DMS 273 treated with DMSO at 0.1 percent for 48 hours (cell line): ENCODE measurements around the gene ATP5F1E.
A peak's percentile ranks its signal among the peaks of the same experiment; 100 is the strongest.

Experiments
- DNase-seq: peaks from one replicate; lab custom pipeline; 2025; lab: John Stamatoyannopoulos, UW

ATP5F1E gene

DNA sequence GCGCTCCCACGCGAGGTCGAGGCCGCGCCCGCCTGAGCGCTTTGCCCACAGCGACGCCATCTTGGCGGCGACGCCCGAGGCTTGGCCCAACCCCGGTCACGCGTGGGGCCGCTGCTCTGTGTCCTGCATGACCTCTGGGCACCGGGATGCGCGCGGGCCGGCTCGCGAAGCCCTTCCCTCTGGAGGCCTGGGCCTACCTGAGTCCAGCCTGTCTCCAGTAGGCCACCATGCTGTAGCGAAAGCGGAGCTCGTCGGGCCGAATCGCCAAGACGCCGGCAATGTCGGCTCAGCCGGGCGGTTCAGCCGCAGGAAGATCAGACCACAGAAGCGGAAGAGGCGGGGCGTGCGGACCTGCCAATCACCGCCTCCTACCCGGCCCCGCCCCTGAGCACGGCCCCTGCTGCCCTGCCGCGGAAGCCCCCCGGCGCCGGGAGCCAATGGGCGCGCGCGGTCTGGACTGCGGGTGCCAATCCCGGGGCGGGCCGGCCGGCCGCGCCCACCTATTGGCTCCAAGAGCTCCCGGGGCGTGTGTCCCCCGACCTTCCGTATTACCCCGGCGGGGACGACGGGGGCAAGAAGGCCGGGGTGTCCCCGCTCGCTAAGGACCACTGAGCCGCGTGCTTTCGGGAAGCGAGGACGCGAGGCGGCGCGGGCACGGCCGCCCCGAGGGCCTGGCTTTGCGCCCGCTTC is at the start of gene ATP5F1E:
Gene ATP5F1E, minus strand, starts transcription at position 313 of the 690 bp plus-strand sequence. Its CDS starts 84 bp downstream, at position 229.
- DNase-seq: peak; percentile 91

DNA sequence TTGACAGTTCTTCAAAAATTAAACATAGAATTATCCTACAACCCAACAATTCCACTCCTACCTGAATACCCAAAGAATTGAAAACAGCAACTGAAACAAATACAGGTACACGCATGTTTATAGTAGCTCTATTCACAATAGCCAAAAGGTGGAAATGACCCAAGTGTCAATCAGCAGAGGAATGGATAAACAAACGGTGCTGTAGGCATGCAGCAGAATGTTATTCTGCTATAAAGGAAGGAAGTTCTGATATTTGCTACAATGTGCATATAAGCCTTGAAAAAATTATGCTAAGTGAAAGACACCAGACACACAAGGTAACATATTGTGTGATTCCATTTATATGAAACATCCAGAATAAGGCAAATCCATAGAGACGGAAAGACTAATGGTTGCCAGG is 48.9 kb upstream of the ATP5F1E start:
- no peak for DNase-seq

- no peak for DNase-seq
Observed at GRCh38 chr20:59078231-59078630, 46.1 kb upstream of the ATP5F1E start.

DNA sequence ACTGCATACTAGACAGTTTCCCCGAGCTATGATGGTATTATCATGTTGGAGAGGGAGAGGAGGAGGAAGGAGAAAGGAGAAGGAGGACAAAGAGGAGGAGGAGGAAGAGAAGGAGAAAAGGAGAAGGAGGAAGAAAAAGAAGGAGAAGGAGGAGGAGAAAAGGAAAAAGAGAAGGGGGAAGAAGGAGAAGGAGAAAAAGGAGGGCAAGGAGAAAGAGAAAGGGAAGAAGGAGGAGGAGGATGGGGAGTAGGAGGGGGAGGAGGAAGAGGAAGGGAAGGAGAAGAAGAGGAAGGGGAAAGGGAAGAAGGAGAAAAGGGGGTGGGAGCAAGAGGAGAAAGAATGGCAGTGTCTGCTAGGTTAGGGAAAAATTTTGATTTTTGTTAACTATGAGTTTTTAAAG is 45.6 kb upstream of the ATP5F1E start:
- no peak for DNase-seq

DNA sequence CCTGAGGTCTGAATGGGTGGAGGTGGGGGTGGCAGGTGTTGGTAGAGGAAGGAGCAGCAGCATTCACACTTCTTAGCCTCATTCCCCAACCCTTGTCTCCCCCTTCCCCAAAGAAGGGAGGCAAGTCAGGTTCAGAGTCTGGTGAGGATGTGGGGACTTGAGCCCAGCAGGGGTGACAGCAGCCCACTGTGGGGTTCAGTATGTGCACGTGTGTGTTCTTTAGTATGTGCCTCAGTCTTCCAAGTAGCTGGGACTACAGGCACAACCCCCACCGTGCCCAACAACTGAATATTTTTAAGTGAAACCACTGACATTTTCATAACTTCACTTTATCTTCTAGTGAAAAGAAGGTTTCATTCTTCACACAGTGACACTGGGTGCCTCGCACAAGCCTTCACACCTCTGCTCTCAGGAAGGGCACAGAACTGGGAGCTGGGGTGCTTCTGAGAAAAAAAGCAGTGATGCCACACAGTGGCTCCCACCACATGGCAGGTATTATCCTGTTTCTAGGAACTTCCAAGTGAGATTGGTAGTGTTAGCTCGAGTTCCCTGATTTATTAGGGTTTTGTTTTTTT is 43.9 kb upstream of the ATP5F1E start:
- no peak for DNase-seq

GRCh38 chr20:59074456-59074855 is 42.3 kb upstream of the ATP5F1E start:
- no peak for DNase-seq

- DNase-seq: no peak
Observed at GRCh38 chr20:59073582-59073981, 41.4 kb upstream of the ATP5F1E start.

GRCh38 chr20:59071216-59071615 is 39.1 kb upstream of the ATP5F1E start:
- DNase-seq: no peak

- no peak for DNase-seq
Observed at GRCh38 chr20:59069026-59069425, 36.9 kb upstream of the ATP5F1E start.

- DNase-seq: no peak
Observed at GRCh38 chr20:59068534-59068933, 36.4 kb upstream of the ATP5F1E start.

DNA sequence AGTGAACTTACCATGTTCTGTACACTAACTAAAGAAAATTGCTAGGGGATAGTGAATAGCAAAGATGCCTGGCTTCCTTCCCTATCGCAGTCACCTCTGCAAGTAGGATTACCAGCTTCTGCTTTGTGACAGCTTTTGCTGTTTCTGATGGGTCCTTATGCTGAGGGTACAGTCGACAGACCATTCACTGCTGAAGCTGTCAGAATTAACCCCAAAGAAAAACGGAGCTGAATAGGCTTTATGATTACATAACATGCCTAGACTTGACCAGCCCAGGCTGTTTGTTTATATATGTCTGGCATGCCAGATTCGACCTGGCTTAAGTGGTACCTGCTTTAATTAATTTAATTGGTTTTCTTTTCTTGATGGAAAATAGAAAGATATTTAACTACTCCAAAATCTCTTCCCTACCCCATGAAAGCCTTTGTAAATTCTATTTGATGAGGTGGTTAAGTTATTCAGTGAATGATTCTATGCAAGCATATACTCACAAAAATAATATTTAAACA is 32.1 kb upstream of the ATP5F1E start:
- peak; percentile 22 for DNase-seq

DNA sequence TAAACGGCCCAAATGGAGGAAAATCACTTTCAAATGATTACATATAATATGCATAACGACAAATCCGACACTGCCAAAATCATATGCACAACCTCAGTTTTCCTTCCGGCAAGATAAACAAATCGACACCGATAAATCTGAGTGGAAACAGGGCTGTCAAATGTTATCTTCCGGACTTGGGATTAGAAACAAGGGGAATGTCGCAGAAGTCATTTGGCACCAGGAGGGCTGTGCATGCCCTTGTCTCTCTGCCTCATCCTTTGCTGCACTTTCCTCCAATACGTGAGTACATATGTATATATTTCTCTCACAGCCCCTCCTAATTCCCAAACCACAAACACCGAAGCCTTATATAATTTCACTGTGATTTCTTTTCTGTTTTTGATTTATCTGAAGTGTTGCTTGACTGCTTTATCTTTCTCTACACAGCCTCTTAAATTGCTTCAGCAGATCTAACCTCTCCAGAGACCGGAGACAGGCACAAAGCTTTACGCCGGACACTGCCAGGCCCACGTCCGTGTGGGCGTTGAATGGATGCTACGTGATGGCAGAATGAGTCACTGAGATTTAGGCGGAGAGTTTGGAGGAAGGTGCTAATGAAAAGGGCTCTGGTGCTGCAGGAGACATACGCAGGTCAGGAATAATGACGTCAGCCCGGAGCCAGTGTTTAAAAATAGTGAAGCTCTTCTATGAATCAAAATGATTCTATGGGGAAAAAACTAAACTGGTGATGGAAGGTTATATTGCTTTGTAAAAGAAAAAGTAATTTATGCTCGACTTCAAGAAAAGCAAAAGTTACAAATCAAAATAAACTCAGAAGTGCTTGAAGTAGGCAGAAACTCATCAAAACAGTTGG is 31.5 kb upstream of the ATP5F1E start:
- peak; percentile 27 for DNase-seq

GRCh38 chr20:59062081-59062480 is 29.9 kb upstream of the ATP5F1E start:
- no peak for DNase-seq

DNA sequence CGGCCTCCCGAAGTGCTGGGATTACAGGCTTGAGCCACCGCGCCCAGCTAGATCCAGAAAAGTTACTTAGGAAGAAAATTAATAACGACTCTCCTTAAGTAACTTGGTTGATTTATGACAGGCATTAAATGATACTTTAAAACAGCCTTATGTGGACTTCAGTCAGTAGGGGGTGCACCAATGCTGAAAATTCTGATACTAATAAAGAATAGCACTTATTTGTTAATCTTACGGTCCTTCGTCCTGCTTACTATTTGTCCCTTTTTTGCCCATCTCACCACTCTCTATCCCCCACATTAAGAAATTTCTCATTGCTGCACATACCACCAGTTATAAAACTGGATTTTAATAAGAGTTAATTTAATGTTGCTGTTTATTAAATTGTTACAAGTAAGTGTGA is 23.2 kb upstream of the ATP5F1E start:
- DNase-seq: no peak

DNA sequence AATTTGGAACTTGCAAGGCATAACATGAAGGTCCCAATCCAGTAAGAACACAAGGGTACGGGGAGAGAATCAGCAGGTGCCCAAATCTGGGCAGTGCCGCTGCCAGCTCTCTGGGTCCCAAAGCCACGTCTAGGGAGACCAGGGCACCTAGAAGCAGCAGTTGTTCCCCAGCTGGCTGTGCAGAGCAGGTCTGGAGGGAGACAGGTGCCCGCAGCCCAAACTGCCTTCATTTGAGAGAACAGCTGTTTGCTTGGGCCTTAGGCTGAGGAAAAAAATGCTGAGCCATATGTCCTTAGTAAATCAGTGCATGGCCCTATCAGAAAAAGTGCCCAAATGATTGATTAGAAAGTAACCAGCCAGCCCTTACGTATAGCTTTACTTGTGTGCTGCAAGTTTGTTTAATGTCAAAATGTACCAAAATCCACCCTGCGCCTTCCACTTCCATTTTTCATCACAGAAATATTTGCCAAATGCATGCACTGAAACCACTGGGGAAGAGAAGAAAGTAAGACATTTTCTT is 19.6 kb upstream of the ATP5F1E start:
- DNase-seq: peak; percentile 55

DNA sequence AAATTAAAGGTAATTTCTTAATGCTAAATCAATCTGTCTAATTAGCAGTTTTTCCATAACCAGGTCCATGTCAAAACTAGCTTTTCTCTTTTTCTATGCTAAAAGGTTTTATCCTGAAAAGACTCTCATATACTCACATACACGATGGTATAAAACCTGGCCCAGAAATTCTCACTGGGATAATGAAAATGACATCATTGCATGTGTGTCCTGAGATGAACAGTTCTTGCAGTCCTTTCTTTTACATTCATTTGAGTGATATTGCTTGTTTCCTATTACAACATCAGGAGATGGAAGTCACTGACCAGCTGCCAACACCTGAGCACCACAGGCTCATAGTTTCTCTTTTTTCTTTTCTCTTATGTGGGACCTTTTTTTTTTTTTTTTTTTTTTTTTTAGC is 18.3 kb upstream of the ATP5F1E start:
- no peak for DNase-seq

DNA sequence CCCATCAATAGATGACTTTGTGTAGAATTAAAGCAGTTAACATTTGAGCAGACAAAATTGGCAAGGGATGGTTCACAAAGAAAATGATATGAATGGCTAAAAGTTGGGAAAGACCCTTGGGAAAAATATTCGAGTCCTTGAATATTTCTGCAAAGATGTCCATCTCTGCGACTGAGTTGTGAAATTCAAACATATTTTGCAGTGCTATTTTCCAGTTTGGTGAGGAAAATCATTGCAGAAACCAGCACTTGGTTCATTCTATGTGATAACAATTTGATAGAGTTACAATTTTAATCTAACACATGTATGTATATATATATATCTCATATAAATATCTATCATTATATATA is 16.5 kb upstream of the ATP5F1E start:
- DNase-seq: no peak

GRCh38 chr20:59047938-59048680 is 16.0 kb upstream of the ATP5F1E start:
- DNase-seq: no peak

DNA sequence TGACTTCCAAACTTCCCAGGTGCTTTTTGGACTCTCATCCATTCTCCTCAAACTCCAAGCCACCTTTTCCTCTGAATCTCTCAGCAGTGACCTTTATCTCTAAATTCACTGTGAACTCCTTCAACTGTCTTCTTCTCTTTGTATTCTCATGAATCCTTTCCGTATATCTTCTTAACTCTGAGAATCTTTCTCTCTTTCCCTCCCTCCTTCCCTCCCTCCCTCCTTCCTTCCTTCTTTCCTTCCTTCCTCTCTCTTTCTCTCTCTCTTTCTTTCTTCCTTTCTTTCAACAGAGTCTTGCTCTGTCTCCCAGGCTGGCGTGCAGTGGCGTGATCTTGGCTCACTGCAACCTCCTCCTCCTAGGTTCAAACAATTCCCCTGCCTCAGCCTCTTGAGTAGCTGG is 14.7 kb upstream of the ATP5F1E start:
- DNase-seq: no peak

DNA sequence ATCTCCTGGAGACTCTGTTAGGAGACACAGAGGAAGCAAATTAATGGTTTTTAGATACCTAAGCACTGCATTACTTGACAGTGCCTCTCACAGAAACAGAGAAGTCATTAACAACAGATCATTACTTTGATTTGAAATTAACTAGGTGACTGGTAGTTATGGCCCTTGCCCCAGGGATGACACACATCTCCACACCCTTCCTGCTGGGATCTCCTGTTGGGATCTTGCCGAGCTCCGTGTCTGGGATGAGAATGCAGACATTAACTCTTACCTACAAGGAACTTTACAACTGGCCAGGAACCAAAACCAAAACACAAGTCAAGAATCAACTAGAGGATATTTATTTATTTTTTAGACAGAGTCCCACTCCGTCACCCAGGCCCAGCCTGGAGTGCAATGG is 12.7 kb upstream of the ATP5F1E start:
- DNase-seq: no peak

DNA sequence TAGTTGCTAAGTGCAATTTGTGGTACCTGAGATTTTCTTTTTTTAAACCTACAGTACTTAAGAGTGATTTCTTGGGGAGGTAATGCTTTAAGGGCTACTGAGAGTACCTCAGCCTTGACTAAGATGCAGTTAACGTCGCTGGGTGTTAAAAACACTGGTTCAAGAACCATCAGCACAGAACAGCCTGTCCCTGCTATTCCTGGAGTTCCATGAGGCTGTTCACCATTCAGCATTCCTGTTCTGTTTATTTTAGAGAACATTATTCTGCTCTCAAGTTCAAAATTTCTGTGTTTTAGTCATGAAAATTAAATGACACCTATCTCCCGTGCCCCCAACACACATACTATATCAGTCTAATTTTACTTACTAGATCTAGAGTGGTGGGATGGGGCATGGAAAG is 12.2 kb upstream of the ATP5F1E start:
- no peak for DNase-seq

GRCh38 chr20:59043698-59044097 is 11.6 kb upstream of the ATP5F1E start:
- DNase-seq: no peak
